Upper lobe of left lung (tissue), 6 donors: Measurements from ENCODE around the gene INPP5D. TPM values are rescaled to one million over a fixed set of nuclear protein-coding genes. Genes with fewer than 3 reads are reported as not detected.
A peak's percentile ranks its signal among the peaks of the same experiment; 100 is the strongest.

ENCODE experiments used
- ATAC-seq, 2 donors: fragments of 200-7000 bp; cut with Tn5 transposase; one replicate each; pipeline ENCODE4 v1.9.1; 2022; ENCODE audit warnings: mild to moderate bottlenecking in 2 of 2, moderate library complexity in 2 of 2; ENCODE audit not compliant: low FRiP score in 2 of 2
- DNase-seq, 2 donors: peaks; one replicate each; pipeline ENCODE4 v3.0.0-alpha.2; 2019 to 2020
- H3K27ac ChIP-seq, 4 donors: fragments of 200-600 bp; sonication (generic); one replicate each; pipeline ENCODE4 v1.5.1; 2016 to 2019
- H3K27me3 ChIP-seq, 4 donors: fragments of 200-600 bp; sonication (generic); one replicate each; pipeline ENCODE4 v1.5.1; 2017 to 2019
- H3K36me3 ChIP-seq, 4 donors: fragments of 200-600 bp; sonication (generic); one replicate each; pipeline ENCODE4 v1.5.1; 2016 to 2019
- H3K4me1 ChIP-seq, 4 donors: fragments of 200-600 bp; sonication (generic); one replicate each; pipeline ENCODE4 v1.5.1; 2018 to 2019
- H3K4me3 ChIP-seq, 4 donors: fragments of 200-600 bp; sonication (generic); one replicate each; pipeline ENCODE4 v1.5.1; 2017 to 2019; ENCODE audit warnings: mild to moderate bottlenecking in 2 of 4, moderate library complexity in 1 of 4
- H3K9me3 ChIP-seq, 4 donors: fragments of 200-600 bp; sonication (generic); one replicate each; pipeline ENCODE4 v1.5.1; 2018 to 2019
- EP300 ChIP-seq, 4 donors: sonication (generic); formaldehyde crosslinking; IDR thresholded peaks; one replicate each; pipeline ENCODE4 v1.5.1; 2017; ENCODE audit warnings: antibody characterized with exemption in 4 of 4, control low read depth in 2 of 4
- POLR2A ChIP-seq, 4 donors: fragments of 450-650 bp; IDR thresholded peaks; one replicate each; pipeline ENCODE4 v1.5.1; 2016 to 2017; ENCODE audit warnings: antibody characterized with exemption in 4 of 4, mild to moderate bottlenecking in 2 of 4
- POLR2AphosphoS5 ChIP-seq, 2 donors: sonication (generic); formaldehyde crosslinking; IDR thresholded peaks; one replicate each; pipeline ENCODE4 v1.5.1; 2017; ENCODE audit warnings: antibody characterized with exemption in 2 of 2
- WGBS, 2 donors: methylation state at CpG; one replicate each; pipeline ENCODE4 v1.1.5; 2017 to 2018; 5-methylcytosine and 5-hydroxymethylcytosine counted together
- total RNA-seq, 6 donors: library from RNA; depleted of rRNA in 4 of 6; stranded (reverse); fragments of >200 nt in 4 of 6; gene quantifications; one replicate each; pipeline versions ENCODE4 v1.1.0 to v1.2.1, GENCODE V29; 2016 to 2021
- TF ChIP-seq, protein P1 (sequence below), 6 experiments: fragments of 450-650 bp in 4 of 6; fragments of 200-600 bp in 2 of 6; sonication (generic) in 2 of 6; IDR thresholded peaks; one replicate each; pipeline ENCODE4 v1.5.1; 2016 to 2019; ENCODE audit warnings: antibody characterized with exemption in 6 of 6
- donor health status: DM: no; HTN: no; CAD: no; lungs with moderate emphysema.
- donor health status: DM: no; HTN: yes; CAD: no; lungs with severe emphysema.

INPP5D gene
- total RNA-seq, 6 donors from 2014 or later = 17.6 to 243 (median 31.7) TPM

DNA sequence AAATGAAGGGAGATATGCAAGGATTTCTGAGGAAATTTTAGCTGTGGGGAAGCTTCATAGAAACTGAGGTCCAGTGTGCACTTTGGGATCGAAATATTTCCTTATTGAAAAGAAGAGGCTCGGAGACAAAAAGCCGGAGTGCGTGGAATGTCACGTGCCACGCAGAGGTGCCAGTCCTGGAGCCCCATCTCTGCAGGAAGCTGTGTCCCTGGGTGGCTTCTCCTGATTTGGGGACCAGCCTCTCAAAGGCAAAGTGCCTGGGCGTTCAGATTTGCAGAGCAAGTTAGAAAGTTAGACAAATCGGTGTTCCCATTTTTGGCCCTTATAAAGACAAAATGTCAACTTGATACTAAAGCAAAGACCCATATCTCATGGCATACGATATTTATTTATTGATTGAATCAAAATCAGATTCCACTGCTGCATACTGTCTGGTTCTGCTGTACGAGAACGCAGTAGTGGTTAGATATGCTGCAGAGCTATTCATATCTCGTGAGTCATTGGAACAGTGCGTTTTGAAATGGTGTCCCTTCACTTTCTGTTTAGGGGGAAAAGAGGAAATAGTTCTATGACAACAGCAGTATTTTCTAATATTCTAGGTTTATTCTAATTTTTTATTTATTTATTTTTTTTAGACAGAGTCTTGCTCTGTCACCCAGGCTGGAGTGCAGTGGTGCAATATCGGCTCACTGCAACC is 182.2 kb downstream of the INPP5D start:
- DNase-seq = no peak
- peak overlapping the region in 2 of 4 donors; percentile 13 to 39 for H3K27ac ChIP-seq
- H3K36me3 ChIP-seq = no peaks in the 10 kb centered on the region
- H3K27me3 ChIP-seq = no peaks in the 10 kb centered on the region
- 72 to 77% methylated on average over 14 of the region's 14 CpGs for WGBS, 2 donors
- no peak overlapping the region for H3K4me3 ChIP-seq
- TF ChIP-seq POLR2A (IDR thresholded peaks at IDR 0.05) = no peak
- peak in 1 of 2 donors; percentile 90 for ATAC-seq
- H3K4me1 ChIP-seq = peaks cover 0 to 3% (median 1%) of the 10 kb centered on the region in 4 donors
- no peaks in the 10 kb centered on the region for H3K9me3 ChIP-seq

DNA sequence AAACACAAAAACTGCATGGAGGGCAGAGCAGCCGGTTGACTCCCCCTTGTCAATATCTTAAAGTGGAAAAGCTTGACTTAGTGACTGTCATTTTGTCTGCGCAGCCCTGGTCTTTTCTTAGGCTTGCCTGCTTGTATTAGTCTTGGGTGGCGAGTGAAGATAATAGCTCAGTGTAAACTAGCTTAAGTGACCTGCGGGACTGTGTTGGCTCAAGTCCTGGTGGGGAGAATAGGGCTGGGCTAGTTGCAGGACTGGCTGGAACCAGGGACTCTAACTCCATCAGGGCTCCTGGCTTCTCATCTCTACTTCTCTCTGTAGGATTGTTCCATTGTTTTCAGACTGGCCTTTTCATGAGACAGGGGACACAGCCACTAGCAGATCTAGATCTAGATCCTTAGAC is 183.2 kb downstream of the INPP5D start:
- DNase-seq (no peak), ATAC-seq (no peak)
- H3K36me3 ChIP-seq = no peaks in the 10 kb centered on the region
- no peak overlapping the region for H3K4me3 ChIP-seq
- H3K27ac ChIP-seq = no peak overlapping the region
- H3K4me1 ChIP-seq = peaks cover 0 to 3% (median 1%) of the 10 kb centered on the region in 4 donors
- 75 to 89% methylated on average over 4 of the region's 4 CpGs for WGBS, 2 donors
- TF ChIP-seq POLR2AphosphoS5 (IDR thresholded peaks at IDR 0.05) (no peak), POLR2A (IDR thresholded peaks at IDR 0.05) (no peak), EP300 (IDR thresholded peaks at IDR 0.05) (no peak)
- TF ChIP-seq, protein P1, sequence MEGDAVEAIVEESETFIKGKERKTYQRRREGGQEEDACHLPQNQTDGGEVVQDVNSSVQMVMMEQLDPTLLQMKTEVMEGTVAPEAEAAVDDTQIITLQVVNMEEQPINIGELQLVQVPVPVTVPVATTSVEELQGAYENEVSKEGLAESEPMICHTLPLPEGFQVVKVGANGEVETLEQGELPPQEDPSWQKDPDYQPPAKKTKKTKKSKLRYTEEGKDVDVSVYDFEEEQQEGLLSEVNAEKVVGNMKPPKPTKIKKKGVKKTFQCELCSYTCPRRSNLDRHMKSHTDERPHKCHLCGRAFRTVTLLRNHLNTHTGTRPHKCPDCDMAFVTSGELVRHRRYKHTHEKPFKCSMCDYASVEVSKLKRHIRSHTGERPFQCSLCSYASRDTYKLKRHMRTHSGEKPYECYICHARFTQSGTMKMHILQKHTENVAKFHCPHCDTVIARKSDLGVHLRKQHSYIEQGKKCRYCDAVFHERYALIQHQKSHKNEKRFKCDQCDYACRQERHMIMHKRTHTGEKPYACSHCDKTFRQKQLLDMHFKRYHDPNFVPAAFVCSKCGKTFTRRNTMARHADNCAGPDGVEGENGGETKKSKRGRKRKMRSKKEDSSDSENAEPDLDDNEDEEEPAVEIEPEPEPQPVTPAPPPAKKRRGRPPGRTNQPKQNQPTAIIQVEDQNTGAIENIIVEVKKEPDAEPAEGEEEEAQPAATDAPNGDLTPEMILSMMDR (IDR thresholded peaks at IDR 0.05) = no peak
- no peaks in the 10 kb centered on the region for H3K9me3 ChIP-seq
- H3K27me3 ChIP-seq = no peaks in the 10 kb centered on the region

DNA sequence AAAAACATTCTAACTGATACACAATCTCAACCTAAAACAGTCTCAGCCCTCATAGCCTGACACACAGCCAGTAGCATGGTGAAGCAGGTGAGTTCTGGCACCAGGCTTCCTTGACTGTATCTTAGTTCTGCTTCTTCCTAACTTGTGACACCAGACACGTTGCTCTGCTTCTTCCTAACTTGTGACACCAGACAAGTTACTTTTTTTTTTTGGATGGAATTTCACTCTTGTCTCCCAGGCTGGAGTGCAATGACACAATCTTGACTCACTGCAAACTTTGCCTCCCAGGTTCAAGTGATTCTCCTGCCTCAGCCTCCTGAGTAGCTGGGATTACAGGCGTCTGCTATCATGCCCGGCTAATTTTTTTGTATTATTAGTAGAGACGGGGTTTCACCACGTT is 184.7 kb downstream of the INPP5D start:
- Histone ChIP-seq H3K36me3 (no peaks in the 10 kb centered on the region), H3K4me3 (no peak overlapping the region), H3K27ac (no peak overlapping the region), H3K27me3 (no peaks in the 10 kb centered on the region), H3K9me3 (no peaks in the 10 kb centered on the region), H3K4me1 (peaks cover 0 to 3% (median 1%) of the 10 kb centered on the region in 4 donors)
- ATAC-seq (no peak), DNase-seq (no peak)
- 47 to 61% methylated on average over 5 of the region's 5 CpGs for WGBS, 2 donors
- TF ChIP-seq, protein P1 (IDR thresholded peaks at IDR 0.05) = no peak
- no peak for TF ChIP-seq EP300 (IDR thresholded peaks at IDR 0.05)
- TF ChIP-seq POLR2AphosphoS5 (IDR thresholded peaks at IDR 0.05) = no peak
- no peak for TF ChIP-seq POLR2A (IDR thresholded peaks at IDR 0.05)

DNA sequence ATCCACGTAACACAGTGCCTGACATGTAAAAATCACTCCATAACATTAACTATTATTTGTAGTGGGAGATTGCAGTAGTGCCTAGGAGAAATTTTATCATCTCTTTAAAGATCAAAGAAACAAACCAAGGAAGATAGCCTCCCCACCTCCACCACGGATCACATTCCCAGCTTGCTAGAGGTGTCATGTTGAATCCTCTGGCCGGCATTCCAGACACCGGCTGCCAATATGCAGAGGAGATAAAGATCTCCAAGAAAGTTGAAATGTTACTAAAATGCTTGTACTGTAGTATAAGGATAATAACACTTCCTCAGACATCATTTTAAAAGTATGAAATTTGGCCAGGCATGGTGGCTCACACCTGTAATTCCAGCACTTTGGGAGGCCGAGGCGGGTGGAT is 185.3 kb downstream of the INPP5D start:
- Histone ChIP-seq H3K27me3 (no peaks in the 10 kb centered on the region), H3K27ac (no peak overlapping the region), H3K4me1 (peaks cover 0 to 3% (median 1%) of the 10 kb centered on the region in 4 donors), H3K36me3 (no peaks in the 10 kb centered on the region), H3K4me3 (no peak overlapping the region), H3K9me3 (no peaks in the 10 kb centered on the region)
- TF ChIP-seq EP300 (IDR thresholded peaks at IDR 0.05) = no peak
- TF ChIP-seq POLR2AphosphoS5 (IDR thresholded peaks at IDR 0.05) = no peak
- TF ChIP-seq, protein P1 (IDR thresholded peaks at IDR 0.05) = no peak
- ATAC-seq = no peak
- 62 to 76% methylated on average over 6 of the region's 6 CpGs for WGBS, 2 donors
- no peak for DNase-seq

DNA sequence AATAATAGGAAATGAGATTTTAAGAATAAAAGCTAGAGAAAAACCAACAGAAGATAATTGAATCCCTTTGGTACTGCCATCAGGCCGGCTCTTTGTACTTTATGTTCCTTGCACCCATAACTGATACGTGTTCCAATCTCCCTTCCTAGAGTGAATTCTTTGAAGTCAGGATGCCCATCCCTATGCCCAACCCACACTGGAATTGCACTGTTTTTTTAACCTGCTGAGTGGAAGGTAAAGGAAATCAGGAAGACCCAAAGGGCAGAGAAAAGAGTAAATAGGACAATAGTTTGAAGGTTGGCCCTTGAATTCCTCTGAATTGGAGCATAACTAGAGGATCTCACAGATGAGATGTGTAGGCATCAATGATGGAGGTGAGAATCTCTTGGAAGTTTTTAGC is 187.0 kb downstream of the INPP5D start:
- Histone ChIP-seq H3K9me3 (no peaks in the 10 kb centered on the region), H3K4me1 (peaks cover under 1 to 6% (median 2%) of the 10 kb centered on the region in 4 donors), H3K27me3 (no peaks in the 10 kb centered on the region), H3K36me3 (no peaks in the 10 kb centered on the region), H3K27ac (no peak overlapping the region), H3K4me3 (no peak overlapping the region)
- TF ChIP-seq POLR2A (IDR thresholded peaks at IDR 0.05) = no peak
- TF ChIP-seq, protein P1 (IDR thresholded peaks at IDR 0.05) = no peak
- TF ChIP-seq EP300 (IDR thresholded peaks at IDR 0.05) = no peak
- no peak for TF ChIP-seq POLR2AphosphoS5 (IDR thresholded peaks at IDR 0.05)
- 88 to 92% methylated on average over 2 of the region's 2 CpGs for WGBS, 2 donors
- DNase-seq (no peak), ATAC-seq (no peak)
